WERI-Rb-1 (cell line): Measurements from ENCODE around the gene ZBTB47.

Experiments
- DNase-seq: peaks from one replicate; pipeline ENCODE4 v3.0.0-alpha.2; 2020
- H3K27ac ChIP-seq: fragments of 250-450 bp; sonication (Bioruptor Pico); 2 replicates; pipeline ENCODE4 v1.5.1; 2020; ENCODE audit warnings: mild to moderate bottlenecking, moderate library complexity
- H3K27me3 ChIP-seq: fragments of 250-450 bp; sonication (Bioruptor Pico); 2 replicates; pipeline ENCODE4 v1.5.1; 2021; ENCODE audit warnings: mild to moderate bottlenecking, low read depth, moderate library complexity; ENCODE audit not compliant: insufficient read depth, severe bottlenecking
- H3K36me3 ChIP-seq: fragments of 250-450 bp; sonication (Bioruptor Pico); 2 replicates; pipeline ENCODE4 v1.5.1; 2020; ENCODE audit warnings: mild to moderate bottlenecking, moderate library complexity
- H3K4me3 ChIP-seq: 2 replicates; pipeline ENCODE4 v1.5.1; 2011; ENCODE audit warnings: low read depth, mild to moderate bottlenecking, control low read depth, low read length
- H3K9me3 ChIP-seq: fragments of 250-450 bp; sonication (Bioruptor Pico); 2 replicates; pipeline ENCODE4 v1.5.1; 2021; ENCODE audit warnings: mild to moderate bottlenecking, moderate library complexity; ENCODE audit not compliant: severe bottlenecking
- CTCF ChIP-seq: IDR thresholded peaks from 2 replicates; pipeline ENCODE4 v1.5.1; 2011; ENCODE audit warnings: low read depth, mild to moderate bottlenecking, control low read depth, inconsistent platforms, low read length

Gene ZBTB47

GRCh38 chr3:42710323-42711021 is 57.0 kb downstream of the ZBTB47 start:
- TF ChIP-seq CTCF, result no peak
- H3K4me3 ChIP-seq, result no peak overlapping the region
- H3K27me3 ChIP-seq, result no peaks in the 10 kb centered on the region
- H3K27ac ChIP-seq, result no peak overlapping the region
- no peaks in the 10 kb centered on the region for H3K36me3 ChIP-seq
- DNase-seq, result peak; percentile 2
- H3K9me3 ChIP-seq, result no peaks in the 10 kb centered on the region

- TF ChIP-seq CTCF, result peak; percentile 36; the same call in 1 of the 2 replicates
- peak; percentile 29 for DNase-seq
- no peak overlapping the region for H3K27ac ChIP-seq
- no peaks in the 10 kb centered on the region for H3K9me3 ChIP-seq
- H3K4me3 ChIP-seq, result no peak overlapping the region
- H3K36me3 ChIP-seq, result no peaks in the 10 kb centered on the region
- no peaks in the 10 kb centered on the region for H3K27me3 ChIP-seq
These were observed 58.2 kb downstream of the ZBTB47 start for GRCh38 chr3:42711491-42712343.

- Histone ChIP-seq H3K36me3 (no peaks in the 10 kb centered on the region), H3K27me3 (no peaks in the 10 kb centered on the region), H3K9me3 (no peaks in the 10 kb centered on the region), H3K4me3 (no peak overlapping the region), H3K27ac (no peak overlapping the region)
- no peak for DNase-seq
- no peak for TF ChIP-seq CTCF
These were observed 58.8 kb downstream of the ZBTB47 start for GRCh38 chr3:42712344-42712648.

GRCh38 chr3:42712688-42713372 is 59.3 kb downstream of the ZBTB47 start:
- TF ChIP-seq CTCF, result no peak
- H3K9me3 ChIP-seq, result no peaks in the 10 kb centered on the region
- H3K36me3 ChIP-seq, result no peaks in the 10 kb centered on the region
- H3K27ac ChIP-seq, result no peak overlapping the region
- H3K4me3 ChIP-seq, result no peak overlapping the region
- peak; percentile 5 for DNase-seq
- no peaks in the 10 kb centered on the region for H3K27me3 ChIP-seq

GRCh38 chr3:42713747-42714146 is 60.2 kb downstream of the ZBTB47 start:
- Histone ChIP-seq H3K27me3 (no peaks in the 10 kb centered on the region), H3K27ac (no peak overlapping the region), H3K36me3 (no peaks in the 10 kb centered on the region), H3K9me3 (no peaks in the 10 kb centered on the region), H3K4me3 (no peak overlapping the region)
- TF ChIP-seq CTCF, result no peak
- peak; percentile 3 for DNase-seq
